KOPT-K1 (cell line): ENCODE data around the gene CLDN5.

Experiments used
- H3K27ac ChIP-seq: fragments of 200-600 bp; sonication (generic); 2 replicates; pipeline ENCODE4 v1.5.1; 2016; ENCODE audit warnings: antibody characterized with exemption, mild to moderate bottlenecking, low read depth, low read length; ENCODE audit not compliant: poor library complexity, severe bottlenecking
- H3K36me3 ChIP-seq: fragments of 200-600 bp; sonication (generic); 2 replicates; pipeline ENCODE4 v1.5.1; 2017; ENCODE audit warnings: antibody characterized with exemption, mild to moderate bottlenecking, low read length, moderate library complexity; ENCODE audit not compliant: insufficient read depth
- H3K9me3 ChIP-seq: fragments of 200-600 bp; sonication (generic); 2 replicates; pipeline ENCODE4 v1.5.1; 2017; ENCODE audit warnings: antibody characterized with exemption, low read length, mild to moderate bottlenecking; ENCODE audit not compliant: insufficient read depth, poor library complexity, severe bottlenecking

Gene CLDN5

GRCh38 chr22:19520007-19520406 is 4.2 kb downstream of the CLDN5 start:
- Histone ChIP-seq H3K9me3 (no peaks in the 10 kb centered on the region), H3K36me3 (peaks cover 92% of the 10 kb centered on the region), H3K27ac (no peak overlapping the region)

- H3K36me3 ChIP-seq: peaks cover 99% of the 10 kb centered on the region
- H3K27ac ChIP-seq: no peak overlapping the region
These were observed 4.9 kb downstream of the CLDN5 start for GRCh38 chr22:19519041-19519926.

GRCh38 chr22:19518635-19519034 is 5.6 kb downstream of the CLDN5 start:
- Histone ChIP-seq H3K36me3 (peaks cover 100% of the 10 kb centered on the region), H3K27ac (no peak overlapping the region), H3K9me3 (no peaks in the 10 kb centered on the region)

More at GRCh38 chr22:19519041-19519926, 4.9 kb downstream of the CLDN5 start:
- no peaks in the 10 kb centered on the region for H3K9me3 ChIP-seq

GRCh38 chr22:19517919-19518611 is 6.1 kb downstream of the CLDN5 start:
- H3K36me3 ChIP-seq: peaks cover 100% of the 10 kb centered on the region
- H3K27ac ChIP-seq: no peak overlapping the region

GRCh38 chr22:19517171-19517500 is 7.1 kb downstream of the CLDN5 start:
- Histone ChIP-seq H3K9me3 (no peaks in the 10 kb centered on the region), H3K36me3 (peaks cover 100% of the 10 kb centered on the region), H3K27ac (no peak overlapping the region)

More at GRCh38 chr22:19517919-19518611, 6.1 kb downstream of the CLDN5 start:
- H3K9me3 ChIP-seq: no peaks in the 10 kb centered on the region

GRCh38 chr22:19516378-19517170 is 7.6 kb downstream of the CLDN5 start:
- H3K36me3 ChIP-seq: peaks cover 100% of the 10 kb centered on the region

GRCh38 chr22:19515654-19516377 is 8.4 kb downstream of the CLDN5 start:
- H3K36me3 ChIP-seq: peaks cover 100% of the 10 kb centered on the region
- H3K27ac ChIP-seq: no peak overlapping the region
- no peaks in the 10 kb centered on the region for H3K9me3 ChIP-seq

More at GRCh38 chr22:19516378-19517170, 7.6 kb downstream of the CLDN5 start:
- Histone ChIP-seq H3K9me3 (no peaks in the 10 kb centered on the region), H3K27ac (no peak overlapping the region)

GRCh38 chr22:19514831-19515565 is 9.2 kb downstream of the CLDN5 start:
- Histone ChIP-seq H3K36me3 (peaks cover 100% of the 10 kb centered on the region), H3K27ac (peak overlapping the region; percentile 27), H3K9me3 (no peaks in the 10 kb centered on the region)

GRCh38 chr22:19513823-19514222 is 10.4 kb downstream of the CLDN5 start:
- Histone ChIP-seq H3K36me3 (peaks cover 100% of the 10 kb centered on the region), H3K27ac (no peak overlapping the region), H3K9me3 (no peaks in the 10 kb centered on the region)

GRCh38 chr22:19510919-19511341 is 13.3 kb downstream of the CLDN5 start:
- Histone ChIP-seq H3K27ac (no peak overlapping the region), H3K36me3 (peaks cover 100% of the 10 kb centered on the region)

GRCh38 chr22:19509923-19510322 is 14.3 kb downstream of the CLDN5 start:
- H3K9me3 ChIP-seq: no peaks in the 10 kb centered on the region
- no peak overlapping the region for H3K27ac ChIP-seq
- peaks cover 100% of the 10 kb centered on the region for H3K36me3 ChIP-seq

More at GRCh38 chr22:19510919-19511341, 13.3 kb downstream of the CLDN5 start:
- H3K9me3 ChIP-seq: no peaks in the 10 kb centered on the region

- Histone ChIP-seq H3K9me3 (no peaks in the 10 kb centered on the region), H3K36me3 (peaks cover 100% of the 10 kb centered on the region), H3K27ac (no peak overlapping the region)
These were observed 15.0 kb downstream of the CLDN5 start for GRCh38 chr22:19509191-19509590.

- H3K9me3 ChIP-seq: no peaks in the 10 kb centered on the region
- peaks cover 100% of the 10 kb centered on the region for H3K36me3 ChIP-seq
- H3K27ac ChIP-seq: no peak overlapping the region
These were observed 16.0 kb downstream of the CLDN5 start for GRCh38 chr22:19508024-19508776.
